ENCODE data around the gene PTGER2.
A peak's percentile ranks its signal among the peaks of the same experiment; 100 is the strongest.

The PTGER2 gene

GRCh38 chr14:52313903-52314594, at the start of gene PTGER2:
TSS of gene PTGER2 (plus strand) at chr14:52314312. CDS start at chr14:52314549, 237 bp downstream.
- peak; percentile 64 for DNase-seq

- DNase-seq, result no peak
Measured at GRCh38 chr14:52265253-52265652, 48.9 kb upstream of the PTGER2 start.

GRCh38 chr14:52266179-52266578, 47.9 kb upstream of the PTGER2 start:
- no peak for DNase-seq

- no peak for DNase-seq
Measured at GRCh38 chr14:52266782-52267181, 47.3 kb upstream of the PTGER2 start.

- peak; percentile 30 for DNase-seq
Measured at GRCh38 chr14:52267501-52268278, 46.4 kb upstream of the PTGER2 start, which contains the start of gene PTGDR. TSS of gene PTGDR (plus strand) at chr14:52267698. CDS start at chr14:52267815, 117 bp downstream.

- no peak for DNase-seq
Measured at GRCh38 chr14:52268279-52269061, 45.6 kb upstream of the PTGER2 start.

- no peak for DNase-seq
Measured at GRCh38 chr14:52269100-52269499, 45.0 kb upstream of the PTGER2 start.

GRCh38 chr14:52269982-52270381, 44.1 kb upstream of the PTGER2 start:
- DNase-seq, result no peak

GRCh38 chr14:52271538-52271937, 42.6 kb upstream of the PTGER2 start:
- no peak for DNase-seq

GRCh38 chr14:52272375-52272774, 41.7 kb upstream of the PTGER2 start:
- DNase-seq, result no peak

GRCh38 chr14:52275372-52275771, 38.7 kb upstream of the PTGER2 start:
- DNase-seq, result no peak

- DNase-seq, result no peak
Measured at GRCh38 chr14:52277552-52277951, 36.6 kb upstream of the PTGER2 start.

- no peak for DNase-seq
Measured at GRCh38 chr14:52279408-52279807, 34.7 kb upstream of the PTGER2 start.

GRCh38 chr14:52283099-52283498, 31.0 kb upstream of the PTGER2 start:
- no peak for DNase-seq

- no peak for DNase-seq
Measured at GRCh38 chr14:52286661-52287649, 27.2 kb upstream of the PTGER2 start.

GRCh38 chr14:52296378-52296777, 17.7 kb upstream of the PTGER2 start:
- DNase-seq, result no peak

- DNase-seq, result no peak
Measured at GRCh38 chr14:52298795-52299194, 15.3 kb upstream of the PTGER2 start.

- DNase-seq, result no peak
Measured at GRCh38 chr14:52299692-52300278, 14.3 kb upstream of the PTGER2 start.

- no peak for DNase-seq
Measured at GRCh38 chr14:52303236-52303635, 10.9 kb upstream of the PTGER2 start.

GRCh38 chr14:52304248-52304904, 9.7 kb upstream of the PTGER2 start:
- no peak for DNase-seq

- no peak for DNase-seq
Measured at GRCh38 chr14:52305014-52305413, 9.1 kb upstream of the PTGER2 start.

All from activated CD4-positive, alpha-beta T cell treated with anti-CD3 and anti-CD28 coated beads, Interleukin-2, amount 50 U/mL, for 1 hour (primary cell).